ENCODE data around the gene FYN. TPM values are rescaled to one million over a fixed set of nuclear protein-coding genes. Genes with fewer than 3 reads are reported as not detected.

FYN gene
- total and polyA plus RNA-seq, 9 of the 15 experiments (the other 6 are each of a cell fraction or from before 2014, with no cell fraction given), result 2.9 to 22.1 (median 11.4) TPM

DNA sequence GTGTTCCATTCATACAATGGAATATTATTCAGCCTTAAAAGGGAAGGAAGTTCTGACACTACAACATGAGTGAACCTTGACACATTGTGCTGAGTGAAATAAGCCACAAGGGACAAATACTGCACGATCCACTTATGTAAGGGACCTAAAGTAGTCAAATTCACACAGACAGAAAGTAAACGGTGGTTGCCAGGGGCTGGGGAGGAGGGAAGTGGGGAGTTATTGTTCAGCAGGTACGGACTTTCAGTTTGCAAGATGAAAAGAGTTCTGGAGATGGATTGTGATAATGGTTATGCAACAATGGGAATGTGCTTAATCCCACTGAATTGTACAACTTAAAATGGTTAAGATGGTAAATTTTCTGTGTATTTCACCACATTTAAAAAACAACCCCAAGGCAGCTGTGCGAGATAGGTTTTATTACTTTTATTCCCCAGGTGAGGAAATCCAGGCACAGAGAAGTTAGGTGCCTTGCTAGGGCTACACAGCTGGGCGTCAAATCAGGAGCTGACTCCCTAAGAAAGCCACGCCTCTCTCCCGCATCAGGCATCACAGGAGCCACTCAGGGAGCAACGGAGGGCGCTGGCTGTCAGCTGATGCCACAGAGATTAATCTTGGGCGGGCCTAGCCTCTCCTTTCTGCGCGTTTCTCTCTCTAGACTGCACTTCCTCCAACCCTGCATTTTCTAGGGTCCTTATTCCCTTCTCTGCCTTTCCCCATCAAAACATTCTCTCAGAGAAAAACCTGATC, 258.2 kb downstream of the FYN start (continued):
- 0 out of 2 replicates have a peak, but pooled peaks have one; percentile 7 for TF ChIP-seq OTX1 (CRISPR knock-in tag; IDR thresholded peaks at IDR 0.05)
- peak; percentile 22; the same call in 1 of the 2 replicates for TF ChIP-seq BCOR (IDR thresholded peaks at IDR 0.05)
- no peak for TF ChIP-seq ZKSCAN3 (CRISPR knock-in tag; IDR thresholded peaks at IDR 0.05)
- peak; percentile 60; the same call in 1 of the 2 replicates for TF ChIP-seq CTBP1 (IDR thresholded peaks at IDR 0.05; ENCODE audit: borderline replicate concordance)
- TF ChIP-seq CXXC5 (CRISPR knock-in tag; IDR thresholded peaks at IDR 0.05), result peak; percentile 52
- peak; percentile 61 for TF ChIP-seq RAD51 (IDR thresholded peaks at IDR 0.05; ENCODE audit: borderline replicate concordance, low read depth)
- no peak for TF ChIP-seq ZC3H8 (IDR thresholded peaks at IDR 0.05)
- TF ChIP-seq, protein P1, sequence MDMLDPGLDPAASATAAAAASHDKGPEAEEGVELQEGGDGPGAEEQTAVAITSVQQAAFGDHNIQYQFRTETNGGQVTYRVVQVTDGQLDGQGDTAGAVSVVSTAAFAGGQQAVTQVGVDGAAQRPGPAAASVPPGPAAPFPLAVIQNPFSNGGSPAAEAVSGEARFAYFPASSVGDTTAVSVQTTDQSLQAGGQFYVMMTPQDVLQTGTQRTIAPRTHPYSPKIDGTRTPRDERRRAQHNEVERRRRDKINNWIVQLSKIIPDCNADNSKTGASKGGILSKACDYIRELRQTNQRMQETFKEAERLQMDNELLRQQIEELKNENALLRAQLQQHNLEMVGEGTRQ (CRISPR knock-in tag; IDR thresholded peaks at IDR 0.05), result peak; percentile 64
- TF ChIP-seq SPI1 (IDR thresholded peaks at IDR 0.05; ENCODE audit: borderline replicate concordance, low read depth, low read length), result peak; percentile 61; the same call in 1 of the 2 replicates
- TF ChIP-seq DACH1 (IDR thresholded peaks at IDR 0.05; ENCODE audit: partially characterized antibody), result peak; percentile 80
- no peak for TF ChIP-seq FOS (IDR thresholded peaks at IDR 0.05; ENCODE audit: extremely low read depth, insufficient read length)
- TF ChIP-seq L3MBTL2 (IDR thresholded peaks at IDR 0.05), result peak; percentile 87
- 0 out of 4 replicates have a peak, but pooled peaks of 1 of the 2 experiments have one; percentile 4 for TF ChIP-seq RAD21 (CRISPR knock-in tag; conservative IDR thresholded peaks at IDR 0.05 in 1 of 2, IDR thresholded peaks at IDR 0.05 in 1 of 2)
- TF ChIP-seq TGIF2 (CRISPR knock-in tag; IDR thresholded peaks at IDR 0.05), result no peak
- 0 out of 2 replicates have a peak, but pooled peaks have one; percentile 19 for TF ChIP-seq MYC (IDR thresholded peaks at IDR 0.05; ENCODE audit: low read depth, low read length)
- no peak for TF ChIP-seq MYC (CRISPR knock-in tag; IDR thresholded peaks at IDR 0.05; ENCODE audit: borderline replicate concordance, low read depth)
- peak in 1 of 2 experiments; percentile 72; a peak in 1 of 4 replicates for TF ChIP-seq RCOR1 (IDR thresholded peaks at IDR 0.05; ENCODE audit: borderline replicate concordance in 1 of 2, low read depth in 2 of 2, low read length in 2 of 2)
- TF ChIP-seq CHD4 (IDR thresholded peaks at IDR 0.05; ENCODE audit: insufficient read depth, insufficient replicate concordance, low read depth, low read length, poor library complexity, severe bottlenecking), result no peak
- peak; percentile 33 for TF ChIP-seq RBM25 (IDR thresholded peaks at IDR 0.05; ENCODE audit: low read depth, low read length, severe bottlenecking)
- no peak for TF ChIP-seq ZNF347 (CRISPR knock-in tag; IDR thresholded peaks at IDR 0.05; ENCODE audit: low read depth)
- no peak for TF ChIP-seq KDM2B (CRISPR knock-in tag; IDR thresholded peaks at IDR 0.05)
- no peak for TF ChIP-seq PHTF2 (CRISPR knock-in tag; IDR thresholded peaks at IDR 0.05)
- no peak for TF ChIP-seq SP2 (IDR thresholded peaks at IDR 0.05; ENCODE audit: extremely low read depth, low read depth, low read length, poor library complexity, severe bottlenecking)
- TF ChIP-seq, protein P2, sequence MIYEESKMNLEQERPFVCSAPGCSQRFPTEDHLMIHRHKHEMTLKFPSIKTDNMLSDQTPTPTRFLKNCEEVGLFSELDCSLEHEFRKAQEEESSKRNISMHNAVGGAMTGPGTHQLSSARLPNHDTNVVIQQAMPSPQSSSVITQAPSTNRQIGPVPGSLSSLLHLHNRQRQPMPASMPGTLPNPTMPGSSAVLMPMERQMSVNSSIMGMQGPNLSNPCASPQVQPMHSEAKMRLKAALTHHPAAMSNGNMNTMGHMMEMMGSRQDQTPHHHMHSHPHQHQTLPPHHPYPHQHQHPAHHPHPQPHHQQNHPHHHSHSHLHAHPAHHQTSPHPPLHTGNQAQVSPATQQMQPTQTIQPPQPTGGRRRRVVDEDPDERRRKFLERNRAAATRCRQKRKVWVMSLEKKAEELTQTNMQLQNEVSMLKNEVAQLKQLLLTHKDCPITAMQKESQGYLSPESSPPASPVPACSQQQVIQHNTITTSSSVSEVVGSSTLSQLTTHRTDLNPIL (CRISPR knock-in tag; IDR thresholded peaks at IDR 0.05), result no peak
- TF ChIP-seq NFYB (IDR thresholded peaks at IDR 0.05; ENCODE audit: extremely low read depth, insufficient read length), result peak; percentile 26
- TF ChIP-seq ATF7 (IDR thresholded peaks at IDR 0.05), result 0 out of 2 replicates have a peak, but pooled peaks have one; percentile 38
- TF ChIP-seq ZSCAN29 (IDR thresholded peaks at IDR 0.05), result no peak
- TF ChIP-seq, protein P3, sequence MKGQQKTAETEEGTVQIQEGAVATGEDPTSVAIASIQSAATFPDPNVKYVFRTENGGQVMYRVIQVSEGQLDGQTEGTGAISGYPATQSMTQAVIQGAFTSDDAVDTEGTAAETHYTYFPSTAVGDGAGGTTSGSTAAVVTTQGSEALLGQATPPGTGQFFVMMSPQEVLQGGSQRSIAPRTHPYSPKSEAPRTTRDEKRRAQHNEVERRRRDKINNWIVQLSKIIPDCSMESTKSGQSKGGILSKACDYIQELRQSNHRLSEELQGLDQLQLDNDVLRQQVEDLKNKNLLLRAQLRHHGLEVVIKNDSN (CRISPR knock-in tag; IDR thresholded peaks at IDR 0.05), result peak; percentile 63

Measured in K562 (cell line).